ENCODE results near the gene KCNK2. TPM values are rescaled to one million over a fixed set of nuclear protein-coding genes. Genes with fewer than 3 reads are reported as not detected.

KCNK2 gene
- total and polyA plus RNA-seq, 2 donors from 2014 or later = 1.4 TPM; not detected in 1

GRCh38 chr1:215141460-215141859 is 58.9 kb downstream of the KCNK2 start:
- Histone ChIP-seq H3K4me3 (ENCODE audit: low read length in 3 of 3) (no peak overlapping the region), H3K27me3 (ENCODE audit: control insufficient read depth, insufficient read depth, low read length) (no peaks in the 10 kb centered on the region), H3K36me3 (ENCODE audit: control insufficient read depth in 2 of 3, insufficient read depth in 3 of 3, low read length in 3 of 3) (no peaks in the 10 kb centered on the region), H3K27ac (ENCODE audit: low read depth in 2 of 2, low read length in 2 of 2) (no peak overlapping the region), H3K9me3 (ENCODE audit: control insufficient read depth in 2 of 3, insufficient read depth in 1 of 3, low read length in 3 of 3) (no peaks in the 10 kb centered on the region), H3K4me1 (ENCODE audit: control insufficient read depth in 2 of 3, insufficient read depth in 2 of 3, low read depth in 1 of 3, low read length in 3 of 3) (no peaks in the 10 kb centered on the region), H3K9ac (ENCODE audit: low read length in 3 of 3) (no peak overlapping the region)
- FAIRE-seq = no peak
- TF ChIP-seq CTCF (IDR thresholded peaks at IDR 0.05; ENCODE audit: borderline replicate concordance, extremely low read depth, insufficient read depth) = no peak
- no peak for DNase-seq
- intact Hi-C loops (cut with DNase I) = no loop called here

DNA sequence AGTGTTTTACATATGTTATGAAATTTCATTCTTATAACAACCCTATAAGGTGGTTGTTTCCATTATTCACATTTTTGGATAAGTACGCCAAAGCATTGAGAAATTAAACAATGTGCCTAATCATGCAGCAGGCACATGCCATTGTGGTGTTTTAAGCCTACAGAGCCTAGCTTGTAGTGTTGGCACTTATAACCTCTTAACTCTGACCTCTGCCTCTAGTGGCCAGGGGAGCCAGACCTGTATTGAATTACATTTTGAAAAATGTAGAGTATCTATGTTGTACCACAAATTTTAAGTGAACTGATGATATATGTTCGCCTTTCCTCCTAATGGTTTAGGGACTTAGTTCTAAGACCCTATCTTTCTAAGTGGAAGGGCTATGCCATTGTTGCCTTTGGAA is 61.0 kb downstream of the KCNK2 start:
- no peak for TF ChIP-seq CTCF (IDR thresholded peaks at IDR 0.05; ENCODE audit: borderline replicate concordance, extremely low read depth, insufficient read depth)
- no peaks in the 10 kb centered on the region for H3K36me3 ChIP-seq (ENCODE audit: control insufficient read depth in 2 of 3, insufficient read depth in 3 of 3, low read length in 3 of 3)
- H3K4me3 ChIP-seq (ENCODE audit: low read length in 3 of 3) = no peak overlapping the region
- no peaks in the 10 kb centered on the region for H3K4me1 ChIP-seq (ENCODE audit: control insufficient read depth in 2 of 3, insufficient read depth in 2 of 3, low read depth in 1 of 3, low read length in 3 of 3)
- intact Hi-C loops (cut with DNase I) = no loop called here
- H3K27me3 ChIP-seq (ENCODE audit: control insufficient read depth, insufficient read depth, low read length) = no peaks in the 10 kb centered on the region
- DNase-seq (no peak), FAIRE-seq (no peak)
- H3K9ac ChIP-seq (ENCODE audit: low read length in 3 of 3) = no peak overlapping the region
- no peaks in the 10 kb centered on the region for H3K9me3 ChIP-seq (ENCODE audit: control insufficient read depth in 2 of 3, insufficient read depth in 1 of 3, low read length in 3 of 3)
- H3K27ac ChIP-seq (ENCODE audit: low read depth in 2 of 2, low read length in 2 of 2) = no peak overlapping the region

DNA sequence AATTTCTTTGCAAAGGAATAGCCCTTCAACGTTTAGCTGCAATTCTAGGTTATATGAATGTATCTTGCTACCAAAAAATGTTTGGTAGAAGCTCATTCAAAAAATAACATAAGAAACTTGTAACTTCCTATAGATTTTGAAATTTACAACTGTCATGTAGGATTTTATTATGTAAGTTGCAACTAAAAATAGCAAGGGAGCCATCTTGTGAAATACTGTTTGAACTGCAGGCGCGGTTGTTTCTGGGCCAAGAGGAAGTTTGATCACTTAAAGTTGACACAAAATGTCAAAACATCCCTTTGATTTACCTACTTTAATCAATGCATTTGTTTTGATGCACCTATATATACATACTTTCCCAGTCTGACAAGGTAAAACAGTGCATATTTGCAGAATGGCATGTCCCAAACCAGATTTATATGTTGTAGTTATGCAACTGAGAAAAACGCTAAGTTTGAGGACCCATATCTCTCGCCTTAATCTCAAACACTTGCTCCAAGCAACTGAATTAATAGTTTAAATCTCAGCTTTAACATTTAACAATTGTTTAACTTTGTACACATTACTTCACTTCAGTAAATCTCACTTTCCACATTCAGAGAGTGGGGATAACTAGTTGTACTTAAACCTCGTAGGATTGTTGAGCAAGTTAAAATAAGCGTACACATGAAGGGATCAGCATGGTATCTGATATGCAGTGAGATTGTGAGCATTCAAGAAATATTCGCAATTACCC is 63.9 kb downstream of the KCNK2 start:
- H3K27ac ChIP-seq (ENCODE audit: low read depth in 2 of 2, low read length in 2 of 2) = no peak overlapping the region
- FAIRE-seq (no peak), DNase-seq (peak in 3 of 5 donors; percentile 17 to 50 (median 34))
- no peak overlapping the region for H3K9ac ChIP-seq (ENCODE audit: low read length in 3 of 3)
- no peaks in the 10 kb centered on the region for H3K27me3 ChIP-seq (ENCODE audit: control insufficient read depth, insufficient read depth, low read length)
- no peak overlapping the region for H3K4me3 ChIP-seq (ENCODE audit: low read length in 3 of 3)
- H3K4me1 ChIP-seq (ENCODE audit: control insufficient read depth in 2 of 3, insufficient read depth in 2 of 3, low read depth in 1 of 3, low read length in 3 of 3) = no peaks in the 10 kb centered on the region
- H3K9me3 ChIP-seq (ENCODE audit: control insufficient read depth in 2 of 3, insufficient read depth in 1 of 3, low read length in 3 of 3) = no peaks in the 10 kb centered on the region
- no peaks in the 10 kb centered on the region for H3K36me3 ChIP-seq (ENCODE audit: control insufficient read depth in 2 of 3, insufficient read depth in 3 of 3, low read length in 3 of 3)
- intact Hi-C loops (cut with DNase I) = no loop called here
- peak; percentile 37 for TF ChIP-seq CTCF (IDR thresholded peaks at IDR 0.05; ENCODE audit: borderline replicate concordance, extremely low read depth, insufficient read depth)

All from kidney (tissue), 14 donors.